NCI-H2196 (cell line): ENCODE measurements around the gene ZNF608.

ENCODE experiments used
- DNase-seq: peaks from one replicate; lab custom pipeline; 2025; ENCODE audit not compliant: unreplicated experiment; lab: John Stamatoyannopoulos, UW

Gene ZNF608

GRCh38 chr5:124738681-124739633 lies 7.5 kb downstream of the ZNF608 start:
- DNase-seq = peak; percentile 35

GRCh38 chr5:124737651-124738050 lies 8.8 kb downstream of the ZNF608 start:
- DNase-seq = no peak

DNA sequence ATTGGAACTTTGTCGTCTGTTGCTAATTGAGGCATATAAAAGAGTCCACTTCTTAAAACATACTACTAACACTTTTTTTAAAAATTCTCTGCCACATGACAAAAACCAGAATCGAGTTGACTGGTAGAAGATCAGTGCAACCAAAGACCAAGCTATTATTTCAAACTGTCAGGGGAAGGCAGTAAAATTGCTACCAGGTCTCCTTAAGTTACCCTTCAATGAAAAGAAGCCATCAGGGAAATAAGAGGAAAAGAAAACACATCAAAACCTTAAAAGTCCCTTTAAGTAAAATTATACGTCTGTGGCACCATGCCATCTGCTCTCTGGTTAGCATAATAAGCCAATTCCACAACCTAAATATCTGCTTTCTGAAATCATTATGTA lies 9.6 kb downstream of the ZNF608 start:
- no peak for DNase-seq

- no peak for DNase-seq
Observed at GRCh38 chr5:124736082-124736804, 10.2 kb downstream of the ZNF608 start.

- DNase-seq = no peak
Observed at GRCh38 chr5:124735169-124735858, 11.1 kb downstream of the ZNF608 start.

DNA sequence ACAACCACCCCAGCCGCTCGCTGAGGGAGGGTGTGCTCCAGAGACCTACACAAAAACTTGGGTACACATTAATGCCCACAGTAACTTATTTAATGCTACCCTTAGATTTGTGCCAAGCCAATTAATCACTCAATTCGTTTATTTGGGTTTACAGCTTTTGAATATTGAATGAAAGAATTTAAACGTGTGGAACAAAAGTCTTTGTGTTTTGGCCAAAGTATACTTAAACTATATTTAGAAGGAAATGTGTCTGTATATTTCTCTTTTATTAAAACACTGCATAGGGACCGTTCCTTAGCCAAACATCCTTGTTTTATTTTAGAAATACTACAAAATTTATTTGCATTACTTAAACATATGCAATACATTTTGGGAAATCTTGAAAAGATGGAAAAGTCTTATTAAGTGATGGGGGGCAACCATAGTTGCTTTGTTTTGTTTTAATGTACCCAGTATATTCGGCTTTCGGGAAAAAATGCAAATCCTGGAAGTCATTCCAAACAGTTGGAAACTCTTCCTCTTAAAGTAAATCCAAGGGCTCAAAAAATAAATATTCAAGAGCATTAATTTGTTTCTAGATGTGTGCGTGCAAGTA lies 11.8 kb downstream of the ZNF608 start:
- no peak for DNase-seq

DNA sequence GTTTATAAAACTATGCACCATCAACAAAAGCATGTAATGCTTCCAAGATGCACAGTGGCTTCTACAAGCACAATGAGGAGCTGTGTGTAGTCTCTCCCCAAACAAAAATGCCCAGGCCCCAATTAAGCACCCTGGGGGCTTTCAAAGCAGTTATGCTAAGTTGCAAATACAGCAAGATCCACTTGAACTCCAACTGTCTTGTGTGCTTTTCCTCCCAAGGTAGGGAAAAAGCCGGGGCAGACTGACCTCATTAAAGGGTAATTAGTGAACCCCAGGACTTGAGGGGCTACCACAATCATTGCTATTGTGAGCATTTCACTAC lies 13.1 kb downstream of the ZNF608 start:
- no peak for DNase-seq

DNA sequence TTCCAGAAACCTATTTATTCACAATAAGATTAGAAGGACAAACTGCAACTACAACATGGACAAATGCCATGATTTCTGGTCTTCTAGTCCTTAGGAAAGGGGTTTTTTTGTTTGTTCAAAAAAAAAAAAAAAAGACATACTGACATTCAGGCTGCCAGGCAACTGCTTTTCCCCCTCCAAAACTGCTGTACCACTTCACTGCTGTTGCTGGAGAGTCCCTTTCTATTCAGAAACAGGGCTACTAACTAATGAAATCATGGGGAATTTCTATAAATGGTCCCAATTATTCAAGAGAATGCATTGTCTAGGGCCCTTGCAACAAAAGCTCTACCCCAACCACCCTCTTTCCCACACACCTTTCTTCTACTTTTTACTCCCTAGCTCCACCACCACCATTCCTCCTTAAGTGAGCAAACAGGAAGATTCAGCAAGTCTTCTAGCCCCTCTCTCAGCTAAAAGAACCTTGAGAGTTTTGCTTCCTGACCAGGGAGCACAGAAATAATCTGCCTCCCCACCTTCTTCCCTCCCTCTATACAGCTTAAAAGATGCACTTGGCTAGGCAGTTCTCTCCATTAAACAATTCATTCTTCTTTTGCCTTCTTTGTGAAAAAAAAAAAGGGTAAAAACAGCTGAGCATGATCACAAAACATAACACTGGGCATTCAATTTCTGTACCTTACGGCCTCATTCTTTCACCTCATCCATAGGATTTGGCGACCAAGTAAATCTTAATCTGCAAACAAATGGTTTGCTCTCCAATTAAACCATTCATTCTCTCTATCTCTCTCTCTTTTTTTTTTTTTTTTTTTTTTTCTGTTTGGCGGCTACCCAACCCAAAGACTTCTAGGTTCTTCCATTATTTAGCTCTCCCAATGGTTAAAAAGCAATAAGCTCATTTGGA lies 13.8 kb downstream of the ZNF608 start:
- no peak for DNase-seq

GRCh38 chr5:124730381-124730780 lies 16.1 kb downstream of the ZNF608 start:
- DNase-seq = no peak

- no peak for DNase-seq
Observed at GRCh38 chr5:124729720-124730359, 16.6 kb downstream of the ZNF608 start.

GRCh38 chr5:124728968-124729332 lies 17.5 kb downstream of the ZNF608 start:
- DNase-seq = no peak

- no peak for DNase-seq
Observed at GRCh38 chr5:124728331-124728967, 18.0 kb downstream of the ZNF608 start.

DNA sequence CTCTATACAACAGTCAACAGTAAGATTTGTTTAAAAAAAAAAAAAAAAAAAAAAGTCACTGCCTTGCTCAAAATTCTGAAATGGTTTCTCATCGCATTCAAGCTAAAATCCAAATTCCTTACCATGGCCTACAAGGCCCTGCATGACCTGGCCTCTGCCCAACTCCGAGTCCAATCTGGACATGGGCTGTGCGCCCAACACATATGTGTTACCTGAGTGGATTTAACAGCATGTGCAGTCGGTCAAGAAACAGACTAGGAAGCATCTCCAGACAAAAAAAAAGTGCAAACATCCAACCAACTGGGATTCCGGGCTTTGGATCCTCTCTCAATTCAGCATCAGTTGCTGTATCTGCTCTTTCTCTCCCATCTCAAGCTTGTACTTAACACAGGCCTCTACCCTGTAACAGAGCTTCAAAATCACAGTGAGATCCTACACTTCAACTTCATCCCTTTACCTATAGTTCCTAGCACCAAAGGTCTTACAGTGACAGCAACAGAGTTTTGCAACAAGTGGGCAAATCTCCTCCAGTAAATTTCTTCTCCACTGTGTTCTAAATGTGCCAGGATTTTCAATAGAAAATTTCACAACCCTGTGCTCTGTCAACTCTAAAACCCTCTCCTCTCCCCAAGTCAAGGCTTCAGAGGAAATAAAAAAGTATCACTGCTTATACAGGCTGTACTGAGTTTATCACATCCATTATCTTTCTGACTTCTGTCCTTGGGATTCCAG lies 19.6 kb downstream of the ZNF608 start:
- no peak for DNase-seq

GRCh38 chr5:124725622-124726258 lies 20.7 kb downstream of the ZNF608 start:
- DNase-seq = no peak

GRCh38 chr5:124725040-124725434 lies 21.4 kb downstream of the ZNF608 start:
- DNase-seq = no peak

DNA sequence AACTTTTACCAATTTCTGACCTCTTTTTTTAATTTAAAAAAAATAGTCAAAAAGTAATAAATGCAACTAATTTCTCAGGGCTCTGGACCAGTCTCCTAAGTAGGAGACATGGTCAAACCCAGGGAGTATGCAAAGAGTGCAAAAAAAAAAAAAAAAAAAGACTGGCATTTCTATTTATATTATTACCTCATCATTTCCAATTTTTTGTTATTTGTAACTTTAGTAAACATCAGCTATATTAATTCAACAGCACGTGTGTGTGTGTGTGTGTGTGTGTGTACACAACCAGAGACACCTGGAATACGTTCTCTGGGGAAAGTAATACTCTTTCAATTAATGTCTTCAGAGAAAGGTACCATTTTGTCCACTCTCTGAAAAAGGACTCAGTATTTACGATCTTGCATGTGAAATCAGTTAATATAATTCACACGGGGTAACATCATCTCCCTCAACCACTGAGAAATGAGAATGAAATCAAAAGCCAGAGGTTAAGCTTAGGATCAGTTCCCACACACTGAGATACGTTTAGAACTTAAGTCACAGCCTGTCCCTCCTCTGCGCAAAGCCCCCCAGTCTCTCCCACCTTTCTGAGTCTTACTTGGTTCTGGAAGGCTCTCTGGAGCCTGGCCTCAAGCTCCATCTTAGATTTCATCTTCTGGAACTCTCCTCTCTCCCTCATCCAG lies 21.9 kb downstream of the ZNF608 start:
- no peak for DNase-seq

DNA sequence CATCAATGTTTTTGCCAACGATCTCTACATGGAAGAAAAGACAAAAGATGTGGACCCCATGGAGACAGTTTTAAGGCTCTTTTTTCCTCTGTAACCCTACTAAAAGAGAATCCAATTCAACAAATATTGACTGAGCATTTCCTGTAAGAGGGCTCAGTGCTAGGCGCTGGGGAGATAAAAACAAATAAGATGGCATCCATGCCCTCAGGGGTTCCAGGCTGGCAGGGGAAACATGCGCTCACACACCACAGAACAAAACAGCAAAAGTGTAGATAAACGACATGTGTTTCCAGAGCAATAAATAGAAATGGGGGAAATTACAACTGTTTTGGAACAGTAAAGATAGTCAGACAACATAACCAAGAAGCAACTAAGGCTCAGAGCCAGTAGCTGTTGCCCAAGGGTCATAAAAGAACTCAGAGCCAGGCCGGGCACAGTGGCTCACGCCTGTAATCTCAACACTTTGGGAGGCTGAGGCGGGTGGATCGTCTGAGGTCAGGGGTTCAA lies 25.2 kb downstream of the ZNF608 start:
- no peak for DNase-seq

DNA sequence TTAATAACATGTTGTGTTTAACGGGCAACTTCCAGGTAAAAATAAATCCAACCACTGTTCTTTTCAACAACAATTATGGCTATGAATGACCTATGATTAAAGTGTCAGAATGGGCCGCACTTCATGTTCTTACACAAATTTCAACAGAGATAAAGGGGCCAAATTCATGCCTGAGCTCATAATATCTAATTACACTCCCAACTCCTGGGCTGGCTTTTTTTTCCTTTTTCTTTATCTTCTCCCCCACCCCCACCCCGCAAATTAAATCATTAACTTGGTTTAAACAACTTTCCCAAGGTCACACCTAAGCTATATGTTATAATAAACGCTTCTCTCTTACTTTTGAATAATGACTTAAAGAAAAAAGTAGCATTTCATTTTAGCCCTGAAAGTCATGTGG lies 25.8 kb downstream of the ZNF608 start:
- DNase-seq = no peak
